Thoracic aorta (tissue), 2 donors: ENCODE data around the gene NNT. TPM values are rescaled to one million over a fixed set of nuclear protein-coding genes. Genes with fewer than 3 reads are reported as not detected.
"Not testable (repeated sequence)": the region's sequence is repeated elsewhere in the genome, so short reads cannot be mapped to it uniquely, and the experiment has no call there.

Experiments
- ATAC-seq: fragments of 150-250 bp; one replicate; pipeline ENCODE4 v1.8.0; 2017; ENCODE audit warnings: low read depth; ENCODE audit not compliant: insufficient number of reproducible peaks, low FRiP score
- DNase-seq: peaks from one replicate; pipeline ENCODE4 v3.0.0-alpha.2; 2020; ENCODE audit warnings: low spot score
- H3K27ac ChIP-seq, 2 donors: fragments of 200-600 bp; sonication (generic); 1 replicate in 1 of 2; 2 replicates in 1 of 2; pipeline ENCODE4 v1.5.1; 2016; ENCODE audit warnings: mild to moderate bottlenecking in 2 of 2, moderate library complexity in 2 of 2
- H3K27me3 ChIP-seq: fragments of 200-600 bp; sonication (generic); replicated peaks from 2 replicates; pipeline ENCODE4 v1.6.0; 2016; ENCODE audit warnings: mild to moderate bottlenecking; ENCODE audit not compliant: insufficient read depth
- H3K36me3 ChIP-seq: fragments of 200-600 bp; sonication (generic); one replicate; pipeline ENCODE4 v1.5.1; 2016
- H3K4me1 ChIP-seq, 2 donors: fragments of 200-600 bp; sonication (generic); 1 replicate in 1 of 2; 2 replicates in 1 of 2; pipeline versions ENCODE4 v1.5.1 to v1.6.0; 2016; ENCODE audit warnings: low read depth in 2 of 2, mild to moderate bottlenecking in 1 of 2; ENCODE audit not compliant: control insufficient read depth in 1 of 2
- H3K4me3 ChIP-seq: fragments of 200-600 bp; sonication (generic); 2 replicates; pipeline ENCODE4 v1.5.1; 2016; ENCODE audit warnings: mild to moderate bottlenecking
- H3K9me3 ChIP-seq: fragments of 200-600 bp; sonication (generic); 2 replicates; pipeline ENCODE4 v1.5.1; 2016
- CTCF ChIP-seq: fragments of 200-600 bp; sonication (generic); IDR thresholded peaks from one replicate; pipeline ENCODE4 v1.5.1; 2019; ENCODE audit warnings: antibody characterized with exemption
- total RNA-seq, 2 donors: library from RNA; depleted of rRNA; stranded (reverse); fragments of >200 nt; gene quantifications; one replicate each; pipeline versions ENCODE4 v1.1.0 to v1.2.3, GENCODE V29; 2016

NNT gene
- total RNA-seq, 2 donors from 2014 or later, result 27.9 to 28.9 TPM

GRCh38 chr5:43702293-43702692, 99.3 kb downstream of the NNT start:
- no peaks in the 10 kb centered on the region for H3K9me3 ChIP-seq
- H3K27me3 ChIP-seq, result no peaks in the 10 kb centered on the region
- no peaks in the 10 kb centered on the region for H3K4me1 ChIP-seq
- TF ChIP-seq CTCF, result no peak
- no peak overlapping the region for H3K4me3 ChIP-seq
- ATAC-seq (no peak), DNase-seq (no peak)
- peaks cover 4% of the 10 kb centered on the region for H3K36me3 ChIP-seq
- no peak overlapping the region for H3K27ac ChIP-seq

- no peak for TF ChIP-seq CTCF
These were observed 99.8 kb downstream of the NNT start for GRCh38 chr5:43702815-43703214.

GRCh38 chr5:43704243-43704642, 101.3 kb downstream of the NNT start:
- Histone ChIP-seq H3K27ac (no peak overlapping the region), H3K36me3 (peaks cover 4% of the 10 kb centered on the region), H3K4me3 (no peak overlapping the region), H3K9me3 (no peaks in the 10 kb centered on the region), H3K27me3 (no peaks in the 10 kb centered on the region), H3K4me1 (no peaks in the 10 kb centered on the region)
- no peak for TF ChIP-seq CTCF
- DNase-seq, result no peak
- ATAC-seq, result no peak

More at GRCh38 chr5:43702815-43703214, 99.8 kb downstream of the NNT start:
- Histone ChIP-seq H3K9me3 (no peaks in the 10 kb centered on the region), H3K36me3 (peaks cover 4% of the 10 kb centered on the region), H3K27ac (no peak overlapping the region), H3K27me3 (no peaks in the 10 kb centered on the region), H3K4me1 (no peaks in the 10 kb centered on the region), H3K4me3 (no peak overlapping the region)
- ATAC-seq (no peak), DNase-seq (no peak)

GRCh38 chr5:43706576-43706975, 103.6 kb downstream of the NNT start:
- not testable (repeated sequence) for DNase-seq, H3K9me3 ChIP-seq, H3K4me1 ChIP-seq, H3K4me3 ChIP-seq, ATAC-seq, H3K36me3 ChIP-seq, H3K27me3 ChIP-seq, H3K27ac ChIP-seq

- H3K27ac ChIP-seq, result no peak overlapping the region
These were observed 108.5 kb downstream of the NNT start for GRCh38 chr5:43711496-43711895.

More at GRCh38 chr5:43711496-43711895, 108.5 kb downstream of the NNT start:
- no peak for TF ChIP-seq CTCF
- no peak for ATAC-seq
- Histone ChIP-seq H3K27me3 (no peaks in the 10 kb centered on the region), H3K36me3 (no peaks in the 10 kb centered on the region), H3K4me3 (no peak overlapping the region), H3K9me3 (no peaks in the 10 kb centered on the region), H3K4me1 (no peaks in the 10 kb centered on the region)
- DNase-seq, result no peak
